HCT116 (cell line): ENCODE results near the gene EN2. TPM values are rescaled to one million over a fixed set of nuclear protein-coding genes. Genes with fewer than 3 reads are reported as not detected.

ENCODE experiments used
- ATAC-seq: fragments of 200-7000 bp; cut with Tn5 transposase; 2 replicates; pipeline ENCODE4 v1.9.1; 2020; ENCODE audit warnings: mild to moderate bottlenecking, moderate library complexity
- BruUV-seq: library from RNA; stranded (reverse); fragments of 400-500 nt; replicated peaks from 2 replicates; lab custom pipeline; 2021; lab: Mats Ljungman, UMichigan
- CTCF ChIA-PET: fragments of 300-600 bp; sonication (Branson Sonifier 250); formaldehyde crosslinking; loops from one replicate; lab custom pipeline; 2021; ENCODE audit warnings: antibody characterized with exemption; lab: Charles Lee
- POLR2A ChIA-PET: fragments of 300-600, 350-600 bp; sonication (Branson Sonifier 250); formaldehyde crosslinking; loops from one replicate; lab custom pipeline; 2021; ENCODE audit warnings: antibody characterized with exemption; lab: Charles Lee
- RAD21 ChIA-PET, 2 experiments: fragments of 300-600 bp; sonication (Branson Sonifier 250); formaldehyde crosslinking; loops; one replicate each; lab custom pipeline; 2023; ENCODE audit warnings: low total read pairs in 2 of 2; ENCODE audit not compliant: uncharacterized antibody in 2 of 2, unreplicated experiment in 2 of 2, low non-redundant PET in 1 of 2; lab: Charles Lee
- DNase-seq: peaks from one replicate; pipeline ENCODE4 v3.0.0-alpha.2; 2010; ENCODE audit warnings: low read depth, low spot score
- H2AFZ ChIP-seq: fragments of 200-600 bp; shearing (Covaris generic), sonication (generic); 2 replicates; pipeline ENCODE4 v1.6.1; 2017; ENCODE audit warnings: low read depth, mixed run types, mixed read lengths, antibody characterized with exemption, low read length; ENCODE audit not compliant: poor library complexity, severe bottlenecking
- H3K27ac ChIP-seq: 2 replicates; pipeline ENCODE4 v1.5.1; 2012; ENCODE audit warnings: low read depth, low read length
- H3K27me3 ChIP-seq: fragments of 200-600 bp; sonication (generic); 2 replicates; pipeline ENCODE4 v1.6.1; 2016; ENCODE audit warnings: mixed run types, low read length, mixed read lengths; ENCODE audit not compliant: insufficient read depth
- H3K36me3 ChIP-seq, 2 experiments: fragments of 200-500 bp in 1 of 2; fragments of 200-600 bp in 1 of 2; sonication (Bioruptor generic) in 1 of 2; sonication (generic) in 1 of 2; 2 replicates each; pipeline versions ENCODE4 v1.5.1 to v1.6.1; 2014 to 2016; ENCODE audit warnings: low read length in 2 of 2, inconsistent platforms in 1 of 2, mixed read lengths in 1 of 2, mixed run types in 1 of 2; ENCODE audit not compliant: insufficient read depth in 2 of 2, control insufficient read depth in 1 of 2
- H3K4me1 ChIP-seq, 2 experiments: fragments of 200-600 bp in 1 of 2; sonication (generic) in 1 of 2; 2 replicates each; pipeline versions ENCODE4 v1.5.1 to v1.6.1; 2012 to 2017; ENCODE audit warnings: low read length in 2 of 2, inconsistent platforms in 1 of 2, mild to moderate bottlenecking in 1 of 2, mixed read lengths in 1 of 2, mixed run types in 1 of 2, moderate library complexity in 1 of 2; ENCODE audit not compliant: insufficient read depth in 2 of 2, control insufficient read depth in 1 of 2
- H3K4me2 ChIP-seq: fragments of 200-600 bp; sonication (generic); 2 replicates; pipeline ENCODE4 v1.6.1; 2017; ENCODE audit warnings: mixed run types, low read length, mixed read lengths
- H3K4me3 ChIP-seq, 2 experiments: fragments of 200-600 bp in 1 of 2; sonication (generic) in 1 of 2; replicated peaks in 1 of 2; 2 replicates each; pipeline ENCODE4 v1.5.1; 2011 to 2016; ENCODE audit warnings: low read length in 2 of 2, control low read depth in 1 of 2, low read depth in 1 of 2, mild to moderate bottlenecking in 1 of 2, mixed read lengths in 1 of 2, mixed run types in 1 of 2
- H3K79me2 ChIP-seq: fragments of 200-600 bp; sonication (generic); 2 replicates; pipeline ENCODE4 v1.6.1; 2017; ENCODE audit warnings: mild to moderate bottlenecking, mixed run types, low read length, moderate library complexity, mixed read lengths; ENCODE audit not compliant: insufficient read depth
- H3K9ac ChIP-seq: fragments of 200-600 bp; sonication (generic); 2 replicates; pipeline ENCODE4 v1.6.1; 2016; ENCODE audit warnings: low read length, mixed read lengths
- H3K9me2 ChIP-seq: fragments of 200-600 bp; sonication (generic), shearing (Covaris generic); 2 replicates; pipeline ENCODE4 v1.6.1; 2017; ENCODE audit warnings: mixed run types, mild to moderate bottlenecking, moderate library complexity; ENCODE audit not compliant: insufficient read depth
- H3K9me3 ChIP-seq, 2 experiments: fragments of 200-500 bp in 1 of 2; fragments of 200-600 bp in 1 of 2; sonication (Bioruptor generic) in 1 of 2; sonication (generic) in 1 of 2; 2 replicates each; pipeline ENCODE4 v1.6.1; 2014 to 2017; ENCODE audit warnings: low read length in 2 of 2, mixed read lengths in 2 of 2, inconsistent platforms in 1 of 2, low read depth in 1 of 2, mild to moderate bottlenecking in 1 of 2, mixed run types in 1 of 2, moderate library complexity in 1 of 2; ENCODE audit not compliant: control insufficient read depth in 1 of 2, insufficient read depth in 1 of 2
- H4K20me1 ChIP-seq: fragments of 200-600 bp; sonication (generic), shearing (Covaris generic); 2 replicates; pipeline ENCODE4 v1.6.1; 2017; ENCODE audit warnings: mixed run types, mild to moderate bottlenecking, moderate library complexity; ENCODE audit not compliant: insufficient read depth
- CEBPB ChIP-seq: IDR thresholded peaks from 2 replicates; pipeline ENCODE4 v1.6.1; 2012; ENCODE audit warnings: low read depth
- CTCF ChIP-seq, 3 experiments: fragments of 200-600 bp in 1 of 3; sonication (generic) in 1 of 3; IDR thresholded peaks in 2 of 3; conservative IDR thresholded peaks in 1 of 3; 2 replicates each; pipeline ENCODE4 v1.5.1; 2012 to 2017; ENCODE audit warnings: low read depth in 2 of 3, low read length in 2 of 3, antibody characterized with exemption in 1 of 3, borderline replicate concordance in 1 of 3, control low read depth in 1 of 3, mild to moderate bottlenecking in 1 of 3, mixed read lengths in 1 of 3, mixed run types in 1 of 3, moderate library complexity in 1 of 3; ENCODE audit not compliant: insufficient read depth in 1 of 3
- ELF1 ChIP-seq: IDR thresholded peaks from 2 replicates; pipeline ENCODE4 v1.6.1; 2012; ENCODE audit warnings: low read depth, borderline replicate concordance
- FOSL1 ChIP-seq: IDR thresholded peaks from 2 replicates; pipeline ENCODE4 v1.6.1; 2012; ENCODE audit warnings: low read depth
- MAX ChIP-seq: IDR thresholded peaks from 2 replicates; pipeline ENCODE4 v1.6.1; 2012
- POLR2A ChIP-seq: IDR thresholded peaks from 2 replicates; pipeline ENCODE4 v1.7.0; 2011; ENCODE audit warnings: borderline replicate concordance; ENCODE audit not compliant: insufficient read depth, insufficient read length; ENCODE audit errors: extremely low read depth
- POLR2AphosphoS5 ChIP-seq: IDR thresholded peaks from 2 replicates; pipeline ENCODE4 v1.6.1; 2011; ENCODE audit warnings: mild to moderate bottlenecking, low read depth, low read length, moderate library complexity
- RAD21 ChIP-seq: IDR thresholded peaks from 2 replicates; pipeline ENCODE4 v1.6.1; 2012; ENCODE audit warnings: low read depth, mild to moderate bottlenecking
- SRF ChIP-seq: IDR thresholded peaks from 2 replicates; pipeline ENCODE4 v1.6.1; 2012; ENCODE audit warnings: low read depth
- TCF7L2 ChIP-seq: IDR thresholded peaks from 2 replicates; pipeline ENCODE4 v1.7.0; 2011; ENCODE audit warnings: borderline replicate concordance, inconsistent platforms; ENCODE audit not compliant: insufficient read depth, insufficient read length; ENCODE audit errors: extremely low read depth
- ZNF274 ChIP-seq: fragments of 200-500 bp; sonication (Bioruptor generic); IDR thresholded peaks from 2 replicates; pipeline ENCODE4 v1.6.1; 2014; ENCODE audit warnings: mild to moderate bottlenecking, low read depth, low read length, inconsistent platforms
- intact Hi-C: fragments of 100-400 bp; cut with micrococcal nuclease; formaldehyde crosslinking; loops from 2 replicates; pipeline ENCODE4 v1.10.0; 2022
- total RNA-seq: library from RNA; stranded (reverse); gene quantifications from one replicate; pipeline ENCODE4 v1.2.1, GENCODE V29; 2021; ENCODE audit not compliant: unreplicated experiment

EN2 gene
- total RNA-seq, 1 experiment from 2014 or later, result 0.32 TPM

GRCh38 chr7:155505422-155505793 lies 47.5 kb downstream of the EN2 start:
- H3K4me2 ChIP-seq, result no peak overlapping the region
- H3K79me2 ChIP-seq, result no peaks in the 10 kb centered on the region
- H2AFZ ChIP-seq, result no peak overlapping the region
- peaks cover 90% of the 10 kb centered on the region for H3K27me3 ChIP-seq
- H3K9ac ChIP-seq, result no peak overlapping the region
- no peak for TF ChIP-seq TCF7L2
- no peak for TF ChIP-seq RAD21
- no peak for TF ChIP-seq SRF
- no peak for TF ChIP-seq ZNF274
- TF ChIP-seq CEBPB, result no peak
- no peak for TF ChIP-seq POLR2AphosphoS5
- TF ChIP-seq POLR2A, result no peak
- no peak for TF ChIP-seq FOSL1
- no peak for TF ChIP-seq CTCF (IDR thresholded peaks at IDR 0.05 in 2 of 3, conservative IDR thresholded peaks at IDR 0.05 in 1 of 3; ENCODE audit: borderline replicate concordance in 1 of 3, insufficient read depth in 1 of 3, low read depth in 2 of 3, low read length in 2 of 3)
- TF ChIP-seq MAX, result no peak
- TF ChIP-seq ELF1, result no peak
- DNase-seq (no peak), ATAC-seq (no peak)
- H3K9me2 ChIP-seq, result no peaks in the 10 kb centered on the region
- RAD21 ChIA-PET, result no interaction called here
- H3K4me1 ChIP-seq, result no peaks in the 10 kb centered on the region
- CTCF ChIA-PET, result no interaction called here
- POLR2A ChIA-PET, result no interaction called here
- no peaks in the 10 kb centered on the region for H3K9me3 ChIP-seq
- H3K27ac ChIP-seq, result no peak overlapping the region
- H4K20me1 ChIP-seq, result no peaks in the 10 kb centered on the region
- BruUV-seq, result no TSS peak
- H3K36me3 ChIP-seq, result no peaks in the 10 kb centered on the region
- no peak overlapping the region for H3K4me3 ChIP-seq
- intact Hi-C loops, result no loop called here
